Measurements from ENCODE around the gene ATP8B3.

GRCh38 chr19:1855828-1856255 is 43.8 kb upstream of the ATP8B3 start:
- TF ChIP-seq, protein P1, sequence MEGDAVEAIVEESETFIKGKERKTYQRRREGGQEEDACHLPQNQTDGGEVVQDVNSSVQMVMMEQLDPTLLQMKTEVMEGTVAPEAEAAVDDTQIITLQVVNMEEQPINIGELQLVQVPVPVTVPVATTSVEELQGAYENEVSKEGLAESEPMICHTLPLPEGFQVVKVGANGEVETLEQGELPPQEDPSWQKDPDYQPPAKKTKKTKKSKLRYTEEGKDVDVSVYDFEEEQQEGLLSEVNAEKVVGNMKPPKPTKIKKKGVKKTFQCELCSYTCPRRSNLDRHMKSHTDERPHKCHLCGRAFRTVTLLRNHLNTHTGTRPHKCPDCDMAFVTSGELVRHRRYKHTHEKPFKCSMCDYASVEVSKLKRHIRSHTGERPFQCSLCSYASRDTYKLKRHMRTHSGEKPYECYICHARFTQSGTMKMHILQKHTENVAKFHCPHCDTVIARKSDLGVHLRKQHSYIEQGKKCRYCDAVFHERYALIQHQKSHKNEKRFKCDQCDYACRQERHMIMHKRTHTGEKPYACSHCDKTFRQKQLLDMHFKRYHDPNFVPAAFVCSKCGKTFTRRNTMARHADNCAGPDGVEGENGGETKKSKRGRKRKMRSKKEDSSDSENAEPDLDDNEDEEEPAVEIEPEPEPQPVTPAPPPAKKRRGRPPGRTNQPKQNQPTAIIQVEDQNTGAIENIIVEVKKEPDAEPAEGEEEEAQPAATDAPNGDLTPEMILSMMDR (IDR thresholded peaks at IDR 0.05; ENCODE audit: insufficient read depth, low read depth, low read length), result no peak
- TF ChIP-seq EZH2 (IDR thresholded peaks at IDR 0.05; ENCODE audit: insufficient read depth, low read length), result no peak
